ENCODE results near the gene DENND4A.

- TF ChIP-seq, protein P1, sequence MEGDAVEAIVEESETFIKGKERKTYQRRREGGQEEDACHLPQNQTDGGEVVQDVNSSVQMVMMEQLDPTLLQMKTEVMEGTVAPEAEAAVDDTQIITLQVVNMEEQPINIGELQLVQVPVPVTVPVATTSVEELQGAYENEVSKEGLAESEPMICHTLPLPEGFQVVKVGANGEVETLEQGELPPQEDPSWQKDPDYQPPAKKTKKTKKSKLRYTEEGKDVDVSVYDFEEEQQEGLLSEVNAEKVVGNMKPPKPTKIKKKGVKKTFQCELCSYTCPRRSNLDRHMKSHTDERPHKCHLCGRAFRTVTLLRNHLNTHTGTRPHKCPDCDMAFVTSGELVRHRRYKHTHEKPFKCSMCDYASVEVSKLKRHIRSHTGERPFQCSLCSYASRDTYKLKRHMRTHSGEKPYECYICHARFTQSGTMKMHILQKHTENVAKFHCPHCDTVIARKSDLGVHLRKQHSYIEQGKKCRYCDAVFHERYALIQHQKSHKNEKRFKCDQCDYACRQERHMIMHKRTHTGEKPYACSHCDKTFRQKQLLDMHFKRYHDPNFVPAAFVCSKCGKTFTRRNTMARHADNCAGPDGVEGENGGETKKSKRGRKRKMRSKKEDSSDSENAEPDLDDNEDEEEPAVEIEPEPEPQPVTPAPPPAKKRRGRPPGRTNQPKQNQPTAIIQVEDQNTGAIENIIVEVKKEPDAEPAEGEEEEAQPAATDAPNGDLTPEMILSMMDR (IDR thresholded peaks at IDR 0.05): no peak
- no peak for TF ChIP-seq POLR2A (IDR thresholded peaks at IDR 0.05)
These were observed 19.7 kb upstream of the DENND4A start for GRCh38 chr15:65811835-65812234.
